Stimulated activated CD8-positive, alpha-beta memory T cell treated with anti-CD3 and anti-CD28 coated beads, Interleukin-12 subunit alpha, Interleukin-12 subunit beta, amount 100 ng/mL, for 1 hour (primary cell): ENCODE measurements around the gene PCSK9.

Experiments used
- DNase-seq: peaks from one replicate; pipeline ENCODE4 v3.0.0-alpha.2; 2020; ENCODE audit warnings: low read depth

PCSK9 gene

GRCh38 chr1:55044617-55045397, 5.5 kb downstream of the PCSK9 start:
- no peak for DNase-seq

- DNase-seq = no peak
These were observed 6.1 kb downstream of the PCSK9 start for GRCh38 chr1:55045430-55045829.

GRCh38 chr1:55046871-55047270, 7.5 kb downstream of the PCSK9 start:
- no peak for DNase-seq

- DNase-seq = no peak
These were observed 8.3 kb downstream of the PCSK9 start for GRCh38 chr1:55047611-55048010.

GRCh38 chr1:55048453-55049270, 9.3 kb downstream of the PCSK9 start:
- DNase-seq = no peak

GRCh38 chr1:55049271-55049913, 10.0 kb downstream of the PCSK9 start:
- DNase-seq = no peak

GRCh38 chr1:55049914-55050278, 10.5 kb downstream of the PCSK9 start:
- no peak for DNase-seq

- DNase-seq = no peak
These were observed 10.9 kb downstream of the PCSK9 start for GRCh38 chr1:55050283-55050682.

- DNase-seq = no peak
These were observed 11.8 kb downstream of the PCSK9 start for GRCh38 chr1:55051169-55051568.

GRCh38 chr1:55051621-55052020, 12.3 kb downstream of the PCSK9 start:
- no peak for DNase-seq

- DNase-seq = no peak
These were observed 13.1 kb downstream of the PCSK9 start for GRCh38 chr1:55052221-55053142.

GRCh38 chr1:55053265-55053954, 14.1 kb downstream of the PCSK9 start:
- DNase-seq = no peak

- DNase-seq = no peak
These were observed 15.0 kb downstream of the PCSK9 start for GRCh38 chr1:55054396-55054795.

GRCh38 chr1:55055084-55055882, 15.9 kb downstream of the PCSK9 start:
- no peak for DNase-seq

GRCh38 chr1:55055951-55056631, 16.7 kb downstream of the PCSK9 start:
- no peak for DNase-seq

GRCh38 chr1:55056632-55056992, 17.3 kb downstream of the PCSK9 start:
- no peak for DNase-seq

- no peak for DNase-seq
These were observed 18.1 kb downstream of the PCSK9 start for GRCh38 chr1:55057270-55057955.

GRCh38 chr1:55057956-55058298, 18.6 kb downstream of the PCSK9 start:
- no peak for DNase-seq
